ENCODE results near the gene CPEB4.

- TF ChIP-seq GATA3 (IDR thresholded peaks at IDR 0.05; ENCODE audit: low read depth, low read length) = no peak
- TF ChIP-seq GATA2 (IDR thresholded peaks at IDR 0.05; ENCODE audit: low read depth, low read length) = no peak
Measured at GRCh38 chr5:174000076-174000475, 111.9 kb downstream of the CPEB4 start.

Measured in SH-SY5Y (cell line).